Measurements from ENCODE around the gene ZNF268. TPM values are rescaled to one million over a fixed set of nuclear protein-coding genes. Genes with fewer than 3 reads are reported as not detected.

The ZNF268 gene
- total RNA-seq, 1 experiment from 2014 or later: 22.4 TPM

- no peak overlapping the region for H3K4me3 ChIP-seq (ENCODE audit: low read depth in 2 of 2, low read length in 2 of 2)
- BruUV-seq (replicated peaks): no TSS peak
- no peaks in the 10 kb centered on the region for H3K36me3 ChIP-seq (ENCODE audit: control insufficient read depth, insufficient read depth, low read length)
- no peaks in the 10 kb centered on the region for H3K4me1 ChIP-seq (ENCODE audit: control insufficient read depth, insufficient read depth, low read length)
- POLR2A ChIA-PET: no interaction called here
- intact Hi-C loops (cut with micrococcal nuclease; ENCODE audit: unreplicated experiment): no loop called here
- TF ChIP-seq, protein P1, sequence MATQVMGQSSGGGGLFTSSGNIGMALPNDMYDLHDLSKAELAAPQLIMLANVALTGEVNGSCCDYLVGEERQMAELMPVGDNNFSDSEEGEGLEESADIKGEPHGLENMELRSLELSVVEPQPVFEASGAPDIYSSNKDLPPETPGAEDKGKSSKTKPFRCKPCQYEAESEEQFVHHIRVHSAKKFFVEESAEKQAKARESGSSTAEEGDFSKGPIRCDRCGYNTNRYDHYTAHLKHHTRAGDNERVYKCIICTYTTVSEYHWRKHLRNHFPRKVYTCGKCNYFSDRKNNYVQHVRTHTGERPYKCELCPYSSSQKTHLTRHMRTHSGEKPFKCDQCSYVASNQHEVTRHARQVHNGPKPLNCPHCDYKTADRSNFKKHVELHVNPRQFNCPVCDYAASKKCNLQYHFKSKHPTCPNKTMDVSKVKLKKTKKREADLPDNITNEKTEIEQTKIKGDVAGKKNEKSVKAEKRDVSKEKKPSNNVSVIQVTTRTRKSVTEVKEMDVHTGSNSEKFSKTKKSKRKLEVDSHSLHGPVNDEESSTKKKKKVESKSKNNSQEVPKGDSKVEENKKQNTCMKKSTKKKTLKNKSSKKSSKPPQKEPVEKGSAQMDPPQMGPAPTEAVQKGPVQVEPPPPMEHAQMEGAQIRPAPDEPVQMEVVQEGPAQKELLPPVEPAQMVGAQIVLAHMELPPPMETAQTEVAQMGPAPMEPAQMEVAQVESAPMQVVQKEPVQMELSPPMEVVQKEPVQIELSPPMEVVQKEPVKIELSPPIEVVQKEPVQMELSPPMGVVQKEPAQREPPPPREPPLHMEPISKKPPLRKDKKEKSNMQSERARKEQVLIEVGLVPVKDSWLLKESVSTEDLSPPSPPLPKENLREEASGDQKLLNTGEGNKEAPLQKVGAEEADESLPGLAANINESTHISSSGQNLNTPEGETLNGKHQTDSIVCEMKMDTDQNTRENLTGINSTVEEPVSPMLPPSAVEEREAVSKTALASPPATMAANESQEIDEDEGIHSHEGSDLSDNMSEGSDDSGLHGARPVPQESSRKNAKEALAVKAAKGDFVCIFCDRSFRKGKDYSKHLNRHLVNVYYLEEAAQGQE (IDR thresholded peaks at IDR 0.05; ENCODE audit: insufficient read depth in 1 of 2, low read depth in 2 of 2, low read length in 1 of 2): no peak
- TF ChIP-seq POLR2AphosphoS5 (IDR thresholded peaks at IDR 0.05; ENCODE audit: low read depth, low read length) (no peak), TCF7L2 (IDR thresholded peaks at IDR 0.05; ENCODE audit: low read depth, low read length) (no peak), SIN3A (IDR thresholded peaks at IDR 0.05; ENCODE audit: borderline replicate concordance, insufficient read depth, low read depth, low read length) (no peak)
- TF ChIP-seq, protein P2, sequence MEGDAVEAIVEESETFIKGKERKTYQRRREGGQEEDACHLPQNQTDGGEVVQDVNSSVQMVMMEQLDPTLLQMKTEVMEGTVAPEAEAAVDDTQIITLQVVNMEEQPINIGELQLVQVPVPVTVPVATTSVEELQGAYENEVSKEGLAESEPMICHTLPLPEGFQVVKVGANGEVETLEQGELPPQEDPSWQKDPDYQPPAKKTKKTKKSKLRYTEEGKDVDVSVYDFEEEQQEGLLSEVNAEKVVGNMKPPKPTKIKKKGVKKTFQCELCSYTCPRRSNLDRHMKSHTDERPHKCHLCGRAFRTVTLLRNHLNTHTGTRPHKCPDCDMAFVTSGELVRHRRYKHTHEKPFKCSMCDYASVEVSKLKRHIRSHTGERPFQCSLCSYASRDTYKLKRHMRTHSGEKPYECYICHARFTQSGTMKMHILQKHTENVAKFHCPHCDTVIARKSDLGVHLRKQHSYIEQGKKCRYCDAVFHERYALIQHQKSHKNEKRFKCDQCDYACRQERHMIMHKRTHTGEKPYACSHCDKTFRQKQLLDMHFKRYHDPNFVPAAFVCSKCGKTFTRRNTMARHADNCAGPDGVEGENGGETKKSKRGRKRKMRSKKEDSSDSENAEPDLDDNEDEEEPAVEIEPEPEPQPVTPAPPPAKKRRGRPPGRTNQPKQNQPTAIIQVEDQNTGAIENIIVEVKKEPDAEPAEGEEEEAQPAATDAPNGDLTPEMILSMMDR (IDR thresholded peaks at IDR 0.05): no peak
- CTCF ChIA-PET: no interaction called here
- H3K27me3 ChIP-seq (ENCODE audit: control insufficient read depth, insufficient read depth, low read length): no peaks in the 10 kb centered on the region
- H3K27ac ChIP-seq (ENCODE audit: low read length): no peak overlapping the region
- peaks cover 2% of the 10 kb centered on the region; the same call in 1 of the 2 replicates for H3K9me3 ChIP-seq (ENCODE audit: control insufficient read depth, insufficient read depth, low read depth, low read length)
- in situ Hi-C loops (cut with HindIII; ENCODE audit: low pct_unique_long_range_greater_than_20kb, low sequenced_read_pairs): no loop called here
- DNase-seq (ENCODE audit: low read depth, low spot score) (no peak), ATAC-seq (no peak)
These were observed 44.2 kb downstream of the ZNF268 start for GRCh38 chr12:133225527-133225926.

DNA sequence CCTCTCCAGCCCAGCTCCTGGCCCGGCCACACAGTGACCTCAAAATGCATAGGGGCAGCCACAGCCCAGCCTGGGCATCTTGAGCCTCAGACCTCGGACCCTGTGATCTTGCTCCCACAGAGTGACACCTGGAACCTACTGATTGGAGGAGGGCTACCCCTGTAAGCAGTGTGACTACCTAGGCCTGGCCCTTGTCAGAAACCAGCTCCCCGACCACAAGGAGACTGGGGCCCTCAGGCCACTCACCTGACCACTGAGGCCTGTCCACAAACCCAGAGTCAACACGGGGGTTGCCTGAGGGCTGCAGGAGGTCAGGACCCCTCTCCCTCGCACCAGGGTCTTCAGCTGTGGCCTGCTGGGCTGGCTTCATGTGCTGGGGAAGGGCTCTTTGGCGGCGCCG, 45.4 kb downstream of the ZNF268 start:
- Histone ChIP-seq H3K9me3 (ENCODE audit: control insufficient read depth, insufficient read depth, low read depth, low read length) (peaks cover 2% of the 10 kb centered on the region; the same call in 1 of the 2 replicates), H3K36me3 (ENCODE audit: control insufficient read depth, insufficient read depth, low read length) (no peaks in the 10 kb centered on the region), H3K4me3 (ENCODE audit: low read depth in 2 of 2, low read length in 2 of 2) (no peak overlapping the region), H3K27ac (ENCODE audit: low read length) (no peak overlapping the region), H3K27me3 (ENCODE audit: control insufficient read depth, insufficient read depth, low read length) (no peaks in the 10 kb centered on the region), H3K4me1 (ENCODE audit: control insufficient read depth, insufficient read depth, low read length) (no peaks in the 10 kb centered on the region)
- ATAC-seq: no peak
- no peak for DNase-seq (ENCODE audit: low read depth, low spot score)
- no TSS peak for BruUV-seq (replicated peaks)
- intact Hi-C loops (cut with micrococcal nuclease; ENCODE audit: unreplicated experiment) (no loop called here), in situ Hi-C loops (cut with HindIII; ENCODE audit: low pct_unique_long_range_greater_than_20kb, low sequenced_read_pairs) (no loop called here)
- ChIA-PET CTCF (no interaction called here), POLR2A (no interaction called here)
- TF ChIP-seq POLR2AphosphoS5 (IDR thresholded peaks at IDR 0.05; ENCODE audit: low read depth, low read length): no peak
- TF ChIP-seq TCF7L2 (IDR thresholded peaks at IDR 0.05; ENCODE audit: low read depth, low read length): no peak
- TF ChIP-seq, protein P1 (IDR thresholded peaks at IDR 0.05; ENCODE audit: insufficient read depth in 1 of 2, low read depth in 2 of 2, low read length in 1 of 2): no peak
- no peak for TF ChIP-seq SIN3A (IDR thresholded peaks at IDR 0.05; ENCODE audit: borderline replicate concordance, insufficient read depth, low read depth, low read length)
- TF ChIP-seq, protein P2 (IDR thresholded peaks at IDR 0.05): no peak
